ENCODE results near the gene ITCH. TPM values are rescaled to one million over a fixed set of nuclear protein-coding genes. Genes with fewer than 3 reads are reported as not detected.

The ITCH gene
- total and polyA plus RNA-seq, 9 of the 15 experiments (the other 6 are each of a cell fraction or from before 2014, with no cell fraction given), result 7.5 to 53.0 (median 22.9) TPM

- CTCF ChIA-PET (ENCODE audit: low intra/inter-chr PET ratio), result no interaction called here
- 0% methylated on average over 1 of the region's 1 CpG for WGBS (ENCODE audit: insufficient coverage, low coverage, missing lambda C conversion rate)
These were observed 25.5 kb upstream of the ITCH start for GRCh38 chr20:34337544-34337943.

More at GRCh38 chr20:34337544-34337943, 25.5 kb upstream of the ITCH start:
- no peak overlapping the region for H3K27ac ChIP-seq (ENCODE audit: extremely low read depth, low read depth, low read length)
- H3K4me2 ChIP-seq (ENCODE audit: insufficient read depth, low read length), result no peak overlapping the region; the same call in 1 of the 2 replicates
- no peak overlapping the region for H3K9ac ChIP-seq (ENCODE audit: insufficient read depth in 1 of 2, low read depth in 2 of 2, low read length in 2 of 2)
- no peaks in the 10 kb centered on the region for H4K20me1 ChIP-seq (replicated peaks; ENCODE audit: control insufficient read depth, insufficient read depth, low read length)
- H3K4me1 ChIP-seq (replicated peaks in 1 of 2; ENCODE audit: control insufficient read depth in 2 of 2, insufficient read depth in 2 of 2, low read length in 2 of 2), result peaks cover 0 to under 1% of the 10 kb centered on the region in 2 experiments; a peak in 2 of 5 replicates
- no peaks in the 10 kb centered on the region for H3K9me3 ChIP-seq (replicated peaks; ENCODE audit: control insufficient read depth, insufficient read depth, low read depth, low read length)
- H3K27me3 ChIP-seq (ENCODE audit: control insufficient read depth in 2 of 2, insufficient read depth in 2 of 2, low read length in 2 of 2), result no peaks in the 10 kb centered on the region
- H3K9me1 ChIP-seq (ENCODE audit: control insufficient read depth, insufficient read depth, low read length), result no peaks in the 10 kb centered on the region
- BruUV-seq (replicated peaks), result no TSS peak
- H2AFZ ChIP-seq (ENCODE audit: low read depth, low read length), result peak overlapping the region; percentile 97; the same call in 1 of the 2 replicates
- TF ChIP-seq YY1 (IDR thresholded peaks at IDR 0.05; ENCODE audit: borderline replicate concordance in 1 of 3, control insufficient read depth in 1 of 3, extremely low read depth in 1 of 3, insufficient read depth in 3 of 3, insufficient read length in 1 of 3, insufficient replicate concordance in 2 of 3, low read depth in 1 of 3, low read length in 2 of 3) (no peak), SMAD1 (IDR thresholded peaks at IDR 0.05; ENCODE audit: low read depth, low read length, partially characterized antibody) (no peak), NFIC (IDR thresholded peaks at IDR 0.05) (0 out of 2 replicates have a peak, but pooled peaks have one; percentile 12), ZNF639 (CRISPR knock-in tag; conservative IDR thresholded peaks at IDR 0.05 in 1 of 2, IDR thresholded peaks at IDR 0.05 in 1 of 2) (no peak)
- in situ Hi-C loops (cut with MboI) (no loop called here), intact Hi-C loops (cut with micrococcal nuclease) (no loop called here)
- no peak overlapping the region for H3K4me3 ChIP-seq
- POLR2A ChIA-PET, result interaction anchor here (1.6 kb wide), 1 partner anchor 15 kb away, joined by 6 read pairs; no protein-coding TSS in a partner anchor
- ATAC-seq, result peak; percentile 18; the same call in 1 of the 3 replicates
- no peaks in the 10 kb centered on the region for H3K79me2 ChIP-seq (ENCODE audit: control insufficient read depth, insufficient read depth, low read length)
- no peaks in the 10 kb centered on the region for H3K36me3 ChIP-seq (ENCODE audit: control insufficient read depth, insufficient read depth, low read length)
- FAIRE-seq, result no peak
- DNase-seq (ENCODE audit: extremely low read depth in 1 of 4, low spot score in 3 of 4), result peak in 1 of 4 experiments; percentile 2
